NCI-H2029 (cell line): ENCODE data around the gene CNEP1R1.

Experiments
- DNase-seq: peaks from one replicate; lab custom pipeline; 2025; lab: John Stamatoyannopoulos, UW

The CNEP1R1 gene

DNA sequence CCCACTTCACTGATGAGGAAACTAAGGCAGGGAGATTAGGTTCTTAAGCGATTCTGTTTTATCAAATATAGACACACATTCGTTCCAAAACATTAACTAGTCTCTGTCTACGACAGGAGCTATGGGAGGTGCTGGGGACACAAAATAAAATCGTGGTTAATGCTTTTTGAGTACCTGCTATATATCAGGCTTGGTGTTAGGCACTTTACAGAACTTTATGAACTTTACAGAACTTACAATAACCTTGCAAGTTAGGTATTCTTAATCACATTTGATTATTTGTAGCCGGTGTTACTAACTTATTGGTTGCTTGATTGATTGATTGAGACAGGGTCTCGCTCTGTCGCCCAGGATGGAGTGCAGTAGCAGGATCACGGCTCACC is 40.2 kb downstream of the CNEP1R1 start:
- no peak for DNase-seq

DNA sequence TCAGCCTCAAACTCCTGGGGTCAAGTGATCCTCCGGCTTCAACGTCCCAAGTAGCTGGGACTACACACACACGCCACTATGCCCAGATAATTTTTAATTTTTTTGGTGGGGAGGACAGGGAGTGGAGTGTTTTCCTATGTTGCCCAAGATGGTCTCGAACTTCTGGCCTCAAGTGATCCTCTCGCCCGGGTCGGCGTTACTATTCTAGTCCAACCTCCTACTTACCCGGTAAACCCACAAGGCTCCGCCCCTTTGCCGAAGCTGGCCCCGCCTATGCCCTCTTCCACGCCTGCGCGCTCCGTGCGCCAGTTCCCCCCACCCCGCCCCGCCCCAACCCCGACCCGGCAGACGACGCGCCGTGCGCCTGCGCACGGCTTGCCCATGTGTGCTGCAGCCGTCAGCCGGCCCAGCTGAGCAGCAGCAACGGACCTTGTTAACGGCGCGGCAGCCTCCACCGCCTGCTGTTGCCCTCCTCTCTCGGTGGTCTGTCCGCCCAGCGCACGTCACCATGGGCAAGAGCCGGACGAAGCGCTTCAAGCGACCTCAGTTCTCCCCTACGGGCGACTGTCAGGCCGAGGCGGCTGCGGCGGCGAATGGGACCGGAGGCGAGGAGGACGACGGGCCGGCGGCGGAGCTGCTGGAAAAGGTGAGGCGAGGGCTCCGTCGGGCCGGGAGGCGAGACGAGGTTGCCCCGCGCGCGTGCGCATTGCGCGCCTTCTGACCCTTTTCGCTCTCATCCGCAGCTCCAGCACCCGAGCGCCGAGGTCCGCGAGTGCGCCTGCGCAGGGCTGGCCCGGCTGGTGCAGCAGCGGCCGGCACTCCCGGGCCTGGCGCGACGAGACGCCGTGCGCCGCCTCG is 40.8 kb downstream of the CNEP1R1 start, which contains the start of gene HEATR3:
HEATR3 (plus strand) TSS at position 347 of the 858 bp plus-strand sequence; CDS start at position 509, 162 bp downstream.
- peak; percentile 75 for DNase-seq

DNA sequence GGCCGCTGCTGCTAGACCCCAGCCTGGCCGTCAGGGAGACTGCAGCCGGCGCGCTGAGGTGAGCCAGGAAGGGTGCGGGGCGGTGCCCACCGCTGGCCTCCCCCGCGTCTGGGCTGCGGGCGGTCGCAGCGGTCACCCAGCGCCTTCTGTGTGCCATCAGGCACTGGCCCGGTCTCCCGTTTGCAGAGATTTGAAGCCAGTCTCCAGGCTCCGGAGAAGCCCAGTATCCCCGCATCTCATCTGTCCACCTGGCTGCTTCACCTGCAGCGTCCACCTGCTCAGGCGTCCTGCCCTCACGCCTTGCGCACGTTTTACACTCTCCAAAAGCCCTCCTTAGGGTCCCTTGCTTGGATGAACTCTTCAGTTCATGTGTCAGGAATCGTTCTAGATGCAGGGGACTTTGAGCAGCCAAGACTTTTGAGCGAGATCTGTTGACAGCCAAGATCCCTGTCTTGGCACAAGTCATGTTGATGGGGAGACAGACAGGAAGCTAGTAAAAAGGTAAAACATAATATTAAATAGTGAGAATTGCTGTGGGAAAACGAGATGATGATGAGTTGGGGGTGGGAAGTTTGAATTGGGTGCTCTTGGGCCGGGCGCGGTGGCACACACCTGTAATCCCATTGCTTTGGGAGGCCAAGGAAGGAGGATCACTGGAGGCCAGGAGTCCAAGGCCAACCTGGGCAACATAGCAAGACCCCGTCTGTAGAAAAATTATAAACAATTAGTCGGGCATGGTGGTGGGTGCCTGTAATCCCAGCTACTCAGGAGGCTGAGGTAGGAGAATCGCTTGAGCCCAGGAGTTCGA is 41.7 kb downstream of the CNEP1R1 start:
- no peak for DNase-seq

DNA sequence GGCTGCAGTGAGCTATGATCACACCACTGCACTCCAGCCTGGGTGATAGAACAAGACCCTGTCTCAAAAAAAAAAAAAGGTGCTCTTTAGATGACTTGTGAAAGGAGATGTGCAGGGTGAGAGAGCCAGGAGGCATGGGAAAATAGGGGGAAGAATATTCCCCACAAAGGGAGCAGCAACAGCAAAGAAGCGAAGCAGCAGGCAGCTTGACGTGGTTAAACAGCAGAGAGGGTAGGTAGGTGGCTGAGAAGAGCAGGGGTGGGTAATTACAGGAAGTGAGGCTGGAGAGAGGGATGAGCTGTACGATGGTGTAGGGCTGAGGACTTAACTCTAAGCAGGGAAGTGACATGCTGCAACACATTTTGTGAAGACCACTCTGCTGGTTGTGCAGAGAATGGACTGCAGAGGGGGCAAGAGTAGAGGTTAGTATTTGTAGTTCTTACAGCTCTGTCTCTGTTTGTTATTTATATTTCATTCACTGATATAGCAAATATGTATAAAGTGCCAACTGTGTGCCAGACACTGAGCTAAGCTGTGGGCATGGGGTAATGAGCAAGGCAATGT is 42.3 kb downstream of the CNEP1R1 start:
- DNase-seq: no peak

DNA sequence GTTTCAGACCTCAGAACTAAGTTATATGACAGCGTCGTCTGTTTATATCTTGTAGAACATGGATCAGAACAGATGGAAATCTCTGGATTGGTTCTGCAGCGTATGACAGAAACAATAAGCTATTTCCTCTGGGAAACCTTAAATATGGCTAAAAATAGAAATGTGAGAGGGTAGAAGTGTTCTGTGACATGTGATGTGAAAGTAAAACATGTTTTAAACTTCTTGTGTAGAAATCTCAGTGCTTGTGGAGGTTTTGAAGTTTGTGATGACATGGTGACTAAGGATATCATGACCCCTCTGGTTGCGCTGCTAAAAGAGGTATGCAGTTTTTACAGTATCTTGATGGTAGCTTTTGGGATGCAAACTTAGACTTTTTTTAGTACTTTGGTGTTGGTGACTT is 43.5 kb downstream of the CNEP1R1 start:
- DNase-seq: no peak

DNA sequence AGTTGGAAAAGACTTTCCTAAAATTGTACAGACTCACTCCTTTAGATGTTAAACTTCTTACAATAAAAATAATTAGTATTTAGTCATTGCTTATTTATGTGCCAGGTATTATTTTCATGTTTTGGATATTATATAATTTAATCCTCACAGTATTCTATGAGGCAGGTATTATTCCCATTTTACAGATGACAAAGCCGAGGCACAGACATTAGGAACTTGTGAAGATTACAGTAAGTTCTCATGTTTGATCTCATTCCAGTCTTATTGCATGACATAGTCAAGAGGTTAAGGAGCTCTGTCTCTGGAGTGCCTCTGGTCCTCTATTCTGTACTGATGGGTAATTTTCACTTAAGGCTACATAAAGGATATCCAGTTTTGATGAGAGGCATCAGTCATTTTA is 44.0 kb downstream of the CNEP1R1 start:
- DNase-seq: no peak

DNA sequence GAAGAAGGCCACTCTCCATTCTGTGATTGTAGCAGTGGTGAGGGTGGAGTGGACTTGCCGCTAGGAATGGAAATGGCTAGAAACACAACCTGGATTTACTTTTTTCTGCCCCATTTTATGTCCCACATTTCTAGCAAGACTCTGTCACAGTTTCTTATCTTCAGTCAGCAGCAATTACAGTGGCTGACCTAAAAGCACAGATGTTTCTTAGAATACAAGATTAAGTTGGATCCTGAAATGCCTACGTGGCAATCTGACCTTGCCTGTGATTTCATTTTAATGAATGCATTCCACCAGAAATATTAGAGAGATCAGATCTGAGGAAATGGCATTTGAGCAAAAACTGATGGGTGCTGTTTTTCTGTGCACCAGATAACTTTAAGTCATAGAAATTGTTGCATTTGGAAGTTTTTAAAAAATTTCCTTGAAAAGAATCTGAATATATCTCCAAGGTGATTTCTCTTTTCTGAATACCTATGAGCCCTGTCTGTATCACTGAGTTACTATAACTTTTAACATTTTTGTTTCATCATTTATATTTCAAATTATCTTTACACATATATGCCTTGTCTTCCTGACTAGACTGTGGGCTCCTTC is 46.1 kb downstream of the CNEP1R1 start:
- DNase-seq: no peak

DNA sequence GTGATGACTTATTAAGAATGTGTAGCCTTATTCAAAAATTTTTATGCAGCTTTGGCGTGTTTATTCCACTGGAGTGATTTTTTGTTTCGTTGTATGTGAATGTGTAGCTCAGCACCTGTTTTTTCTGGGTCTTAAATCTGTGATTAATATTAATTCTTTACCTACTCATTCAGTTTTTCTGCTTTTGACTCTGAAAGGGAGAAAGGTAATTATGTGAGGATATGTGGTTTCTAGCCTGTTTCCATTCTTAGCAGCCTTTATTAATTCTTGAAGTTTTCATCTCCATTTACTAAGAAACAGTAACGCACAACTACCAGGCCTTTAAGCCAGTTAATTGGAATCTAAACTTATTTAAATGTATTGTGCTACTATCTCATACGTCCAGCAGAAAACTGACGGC is 47.7 kb downstream of the CNEP1R1 start:
- no peak for DNase-seq

DNA sequence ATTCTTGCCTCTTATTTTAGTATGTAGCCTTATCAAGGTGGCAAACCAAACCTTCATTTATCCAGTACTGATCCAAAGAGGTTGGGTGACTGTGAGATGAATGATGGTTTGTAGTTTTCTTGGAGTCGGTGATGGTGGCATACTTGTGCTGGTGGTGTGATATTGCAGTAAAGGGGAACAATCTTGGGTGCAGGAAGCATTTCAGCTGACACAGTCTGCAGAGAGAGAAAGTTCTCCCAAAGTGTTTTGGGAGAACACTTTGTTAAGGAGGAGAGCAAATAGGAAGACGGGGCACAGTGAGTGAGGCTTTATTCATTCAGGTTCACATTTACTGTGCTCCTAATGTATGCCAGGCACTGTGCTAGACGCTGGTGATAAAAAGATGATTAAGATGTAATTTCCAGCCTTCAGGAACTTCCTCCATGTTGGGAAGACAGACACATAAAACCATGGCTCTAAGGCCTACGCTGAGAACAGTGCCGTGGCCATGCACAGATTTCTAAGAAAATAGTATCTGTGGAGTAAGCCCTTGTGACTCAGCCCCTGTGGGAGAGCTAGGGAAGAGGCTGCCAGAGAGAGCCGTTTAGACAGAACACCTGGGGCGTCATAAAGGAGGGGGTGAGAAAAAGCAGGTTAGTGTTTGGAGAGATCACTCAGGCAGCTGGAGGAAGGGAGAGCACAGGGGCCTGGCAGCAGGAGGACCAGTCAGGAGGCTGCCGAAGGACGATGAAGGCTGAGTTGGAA is 54.5 kb downstream of the CNEP1R1 start:
- no peak for DNase-seq

DNA sequence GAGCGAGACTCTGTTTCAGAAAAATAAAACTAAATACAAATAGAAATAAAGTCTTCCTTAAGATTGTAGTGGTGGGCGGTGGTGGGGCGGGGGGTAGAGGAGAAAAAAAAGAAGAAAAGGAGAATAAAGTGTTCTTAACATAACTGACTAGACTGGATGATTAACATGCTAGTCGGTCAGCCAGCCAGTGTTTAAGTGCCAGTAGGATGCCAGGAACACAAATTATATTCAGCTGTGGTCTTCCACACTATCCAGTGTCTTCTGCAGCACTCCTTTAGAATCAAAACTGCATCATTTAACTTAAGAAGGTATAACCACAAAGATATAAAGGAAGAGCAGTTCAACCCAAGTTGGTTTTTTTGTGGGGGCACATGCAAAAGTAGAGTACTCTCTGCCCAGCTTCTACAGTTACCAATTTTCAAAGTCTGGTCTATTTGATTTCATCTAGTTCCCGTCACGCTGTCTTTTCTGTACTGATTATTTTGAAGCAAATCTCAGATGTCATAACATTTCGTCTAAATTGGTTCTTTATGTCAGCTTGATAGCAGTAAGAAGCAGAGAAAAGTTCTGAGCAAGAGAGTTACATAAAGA is 56.5 kb downstream of the CNEP1R1 start:
- DNase-seq: no peak

DNA sequence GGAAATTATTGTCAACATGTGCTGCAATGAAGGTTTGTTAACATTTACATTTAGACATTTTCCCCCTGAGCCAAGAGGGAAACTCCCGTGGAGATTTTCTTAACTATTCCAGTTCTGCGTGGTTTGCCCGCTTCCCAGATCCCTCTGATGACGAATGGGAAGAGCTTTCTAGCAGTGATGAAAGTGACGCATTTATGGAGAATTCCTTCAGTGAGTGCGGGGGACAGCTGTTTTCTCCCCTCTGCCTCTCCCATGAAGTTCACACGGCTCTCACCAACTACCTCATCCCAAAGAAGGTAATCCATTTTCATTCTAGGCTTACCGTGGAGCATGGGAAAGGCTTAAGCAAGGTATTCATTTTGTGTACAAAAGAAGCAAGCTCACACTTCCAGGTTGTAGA is 59.0 kb downstream of the CNEP1R1 start:
- no peak for DNase-seq

DNA sequence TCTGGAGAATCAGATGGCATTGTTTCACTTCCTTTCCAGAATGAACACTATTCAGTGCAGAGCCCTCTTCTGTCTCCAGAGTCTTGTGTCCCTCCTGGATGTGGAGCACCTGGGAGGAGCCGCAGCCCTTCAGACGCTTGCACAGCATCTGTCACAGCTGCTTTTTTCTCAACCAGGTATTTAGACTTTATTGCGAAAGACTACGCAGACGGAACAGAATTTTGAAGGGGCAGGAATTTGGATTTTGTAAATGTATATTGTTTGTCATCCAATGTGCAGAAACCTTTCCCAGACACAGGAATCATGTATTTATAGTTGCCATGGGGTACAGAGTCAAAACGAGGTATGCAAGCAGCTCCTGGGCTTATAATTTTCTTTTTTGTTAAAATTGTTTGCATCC is 61.2 kb downstream of the CNEP1R1 start:
- DNase-seq: no peak
